GM15510 (cell line): Measurements from ENCODE around the gene CLDN10.

Experiments used
- POLR2A ChIP-seq: IDR thresholded peaks from 3 replicates; pipeline ENCODE4 v1.6.1; 2011; ENCODE audit warnings: borderline replicate concordance; ENCODE audit not compliant: insufficient read length; ENCODE audit errors: extremely low read depth

The CLDN10 gene

GRCh38 chr13:95552539-95553441 is at the start of gene CLDN10:
CLDN10 (plus strand) TSS chr13:95552720; CDS start chr13:95552754, 34 bp downstream.
- no peak for TF ChIP-seq POLR2A

- TF ChIP-seq POLR2A = no peak
Observed at GRCh38 chr13:95503662-95504061, 48.9 kb upstream of the CLDN10 start.

- no peak for TF ChIP-seq POLR2A
Observed at GRCh38 chr13:95505265-95505664, 47.3 kb upstream of the CLDN10 start.

GRCh38 chr13:95505986-95506385 is 46.5 kb upstream of the CLDN10 start:
- TF ChIP-seq POLR2A = no peak

- TF ChIP-seq POLR2A = no peak
Observed at GRCh38 chr13:95507991-95508390, 44.5 kb upstream of the CLDN10 start.

- no peak for TF ChIP-seq POLR2A
Observed at GRCh38 chr13:95508996-95509395, 43.5 kb upstream of the CLDN10 start.

GRCh38 chr13:95509521-95510310 is 42.8 kb upstream of the CLDN10 start:
- TF ChIP-seq POLR2A = no peak

- no peak for TF ChIP-seq POLR2A
Observed at GRCh38 chr13:95510950-95511349, 41.6 kb upstream of the CLDN10 start.

- TF ChIP-seq POLR2A = no peak
Observed at GRCh38 chr13:95512424-95512823, 40.1 kb upstream of the CLDN10 start.

- no peak for TF ChIP-seq POLR2A
Observed at GRCh38 chr13:95512957-95513356, 39.6 kb upstream of the CLDN10 start.

- no peak for TF ChIP-seq POLR2A
Observed at GRCh38 chr13:95516021-95516420, 36.5 kb upstream of the CLDN10 start.

GRCh38 chr13:95516492-95516891 is 36.0 kb upstream of the CLDN10 start:
- TF ChIP-seq POLR2A = no peak

GRCh38 chr13:95523598-95523997 is 28.9 kb upstream of the CLDN10 start:
- no peak for TF ChIP-seq POLR2A

GRCh38 chr13:95524264-95524901 is 28.1 kb upstream of the CLDN10 start:
- TF ChIP-seq POLR2A = no peak

- no peak for TF ChIP-seq POLR2A
Observed at GRCh38 chr13:95527955-95528354, 24.6 kb upstream of the CLDN10 start.
